Measurements from ENCODE around the gene CMSS1.

GRCh38 chr3:100010087-100010417 is 192.4 kb downstream of the CMSS1 start:
- no peak for TF ChIP-seq CTCF (IDR thresholded peaks at IDR 0.05)
- no peak for TF ChIP-seq POLR2A (IDR thresholded peaks at IDR 0.05)
- no peak for TF ChIP-seq POLR2AphosphoS5 (IDR thresholded peaks at IDR 0.05)
